ENCODE results near the gene BANP.
"Not testable (repeated sequence)": the region's sequence is repeated elsewhere in the genome, so short reads cannot be mapped to it uniquely, and the experiment has no call there.

Gene BANP

DNA sequence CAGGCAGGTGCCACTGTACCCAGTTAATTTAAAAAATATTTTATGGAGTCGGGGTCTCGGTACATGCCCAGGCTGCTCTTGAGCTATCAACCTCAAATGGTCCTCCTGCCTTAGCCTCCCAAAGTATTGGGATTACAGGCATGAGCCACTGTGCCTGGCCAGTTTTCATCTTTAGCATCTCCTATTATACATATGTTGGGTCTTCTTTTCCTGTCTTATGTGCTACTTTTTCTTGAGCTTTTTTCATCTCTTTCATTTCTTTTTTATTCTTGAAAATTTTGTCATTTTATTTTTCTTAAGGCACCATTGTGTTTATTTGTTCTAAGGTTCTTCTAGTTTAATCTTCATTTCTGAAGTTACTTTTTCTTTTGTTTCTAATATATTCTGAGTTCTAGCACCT, 20.7 kb downstream of the BANP start:
- TF ChIP-seq JUND (IDR thresholded peaks at IDR 0.05; ENCODE audit: low read depth) = no peak
- in situ Hi-C loops (cut with HindIII; ENCODE audit: low pct_unique_long_range_greater_than_20kb, low sequenced_read_pairs) = no loop called here
- no peak for DNase-seq (ENCODE audit: low read depth in 1 of 2, low spot score in 1 of 2)

DNA sequence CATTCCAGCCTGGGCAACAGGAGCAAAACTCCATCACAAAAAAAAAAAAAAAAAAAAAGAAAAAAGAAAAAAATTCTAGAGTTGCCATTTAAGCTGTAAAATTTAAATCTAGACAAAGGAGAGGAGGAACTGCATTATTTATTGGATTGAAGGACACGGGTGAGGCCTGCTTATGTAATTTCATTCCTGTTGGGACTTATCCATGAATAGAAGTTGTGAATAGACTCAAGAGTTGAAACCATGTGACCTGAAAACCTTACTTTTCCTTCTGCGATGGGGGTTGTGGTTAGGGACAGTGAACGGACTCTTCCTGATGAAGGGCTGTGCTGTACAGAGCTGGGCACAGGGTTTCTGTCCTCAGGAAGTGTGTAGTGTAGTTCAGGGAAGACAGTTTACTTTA, 22.5 kb downstream of the BANP start:
- in situ Hi-C loops (cut with HindIII; ENCODE audit: low pct_unique_long_range_greater_than_20kb, low sequenced_read_pairs) = no loop called here
- TF ChIP-seq JUND (IDR thresholded peaks at IDR 0.05; ENCODE audit: low read depth) = no peak
- no peak for DNase-seq (ENCODE audit: low read depth in 1 of 2, low spot score in 1 of 2)

DNA sequence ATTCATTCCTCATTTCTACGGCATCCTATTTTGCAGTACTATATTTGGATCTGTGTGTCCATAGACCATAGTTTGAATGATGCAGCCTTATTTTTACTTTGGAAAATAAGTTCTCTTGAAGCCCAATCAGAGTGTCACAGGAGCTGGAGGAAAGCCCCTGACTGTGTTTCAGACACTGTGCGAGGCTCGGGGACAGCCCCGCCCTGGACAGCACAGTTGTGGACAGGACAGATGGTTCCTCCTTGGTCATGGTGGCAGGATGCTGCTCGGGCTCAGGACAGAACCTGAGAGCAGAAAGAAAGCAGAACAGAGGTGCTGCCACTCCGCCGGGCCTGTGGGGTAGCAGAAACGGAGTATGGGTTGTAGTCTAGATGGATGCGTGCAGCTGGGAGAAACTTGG, 22.9 kb downstream of the BANP start:
- in situ Hi-C loops (cut with HindIII; ENCODE audit: low pct_unique_long_range_greater_than_20kb, low sequenced_read_pairs) = no loop called here
- no peak for TF ChIP-seq JUND (IDR thresholded peaks at IDR 0.05; ENCODE audit: low read depth)
- DNase-seq (ENCODE audit: low read depth in 1 of 2, low spot score in 1 of 2) = no peak

- no peak for DNase-seq (ENCODE audit: low read depth in 1 of 2, low spot score in 1 of 2)
- TF ChIP-seq JUND (IDR thresholded peaks at IDR 0.05; ENCODE audit: low read depth) = no peak
- in situ Hi-C loops (cut with HindIII; ENCODE audit: low pct_unique_long_range_greater_than_20kb, low sequenced_read_pairs) = no loop called here
These were observed 25.4 kb downstream of the BANP start for GRCh38 chr16:87976665-87977064.

- TF ChIP-seq JUND (IDR thresholded peaks at IDR 0.05; ENCODE audit: low read depth) = no peak
- in situ Hi-C loops (cut with HindIII; ENCODE audit: low pct_unique_long_range_greater_than_20kb, low sequenced_read_pairs) = no loop called here
- no peak for DNase-seq (ENCODE audit: low read depth in 1 of 2, low spot score in 1 of 2)
These were observed 26.9 kb downstream of the BANP start for GRCh38 chr16:87978127-87978526.

GRCh38 chr16:87979352-87979751, 28.1 kb downstream of the BANP start:
- in situ Hi-C loops (cut with HindIII; ENCODE audit: low pct_unique_long_range_greater_than_20kb, low sequenced_read_pairs) = no loop called here
- TF ChIP-seq JUND (IDR thresholded peaks at IDR 0.05; ENCODE audit: low read depth) = no peak
- no peak for DNase-seq (ENCODE audit: low read depth in 1 of 2, low spot score in 1 of 2)

DNA sequence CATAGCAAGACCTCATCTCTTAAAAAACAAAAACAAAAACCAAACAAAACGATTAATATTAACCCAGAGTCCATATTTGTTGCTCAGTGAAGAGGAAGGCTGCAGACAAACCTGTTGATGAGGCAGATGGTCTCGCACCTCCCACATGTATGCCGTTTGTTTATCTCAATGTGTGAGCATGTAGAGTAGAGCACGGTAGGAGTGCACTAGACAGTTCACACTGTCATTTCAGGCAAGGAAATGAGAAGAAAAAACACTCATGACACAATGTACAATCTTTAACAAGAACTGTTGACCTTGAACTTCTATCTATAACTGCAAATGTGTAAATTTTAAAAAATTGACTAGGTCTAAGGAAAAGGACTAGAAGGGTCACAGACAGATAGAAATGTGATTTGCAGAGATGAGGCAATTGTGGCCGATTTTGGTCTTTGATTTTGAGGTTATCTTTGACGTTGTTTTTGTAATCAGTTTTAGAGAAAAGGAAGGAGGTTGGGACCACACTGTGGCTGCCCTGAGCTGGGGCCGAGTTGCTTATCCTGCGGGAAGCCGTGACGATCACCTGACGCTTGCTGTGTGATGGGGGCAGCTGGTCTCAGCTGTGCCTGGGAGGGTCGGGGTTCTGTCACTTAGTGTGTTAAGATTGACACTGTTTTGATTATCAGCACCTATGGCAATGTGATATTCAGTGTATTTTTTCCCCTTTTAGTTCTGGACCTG, 28.8 kb downstream of the BANP start:
- in situ Hi-C loops (cut with HindIII; ENCODE audit: low pct_unique_long_range_greater_than_20kb, low sequenced_read_pairs); DNase-seq (ENCODE audit: low read depth in 1 of 2, low spot score in 1 of 2): not testable (repeated sequence)

DNA sequence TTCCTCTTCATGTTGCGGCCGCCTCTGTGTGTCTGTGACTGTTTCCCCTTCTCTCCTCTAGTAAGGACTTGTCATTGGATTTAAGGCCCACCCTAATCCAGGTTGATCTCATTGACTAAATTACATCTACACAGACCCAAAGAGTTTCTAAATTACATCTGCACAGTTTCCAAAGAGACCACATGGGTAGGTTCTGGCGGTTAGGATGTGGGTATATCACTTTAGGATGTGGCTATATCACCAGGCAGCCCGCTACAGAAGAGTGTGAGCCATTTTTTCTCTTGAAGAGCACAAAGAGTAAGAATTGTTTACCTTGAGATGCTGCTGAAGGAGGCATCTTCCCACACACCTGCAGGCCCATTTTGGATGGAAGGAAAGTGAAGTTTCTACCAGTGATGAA, 30.1 kb downstream of the BANP start:
- in situ Hi-C loops (cut with HindIII; ENCODE audit: low pct_unique_long_range_greater_than_20kb, low sequenced_read_pairs); DNase-seq (ENCODE audit: low read depth in 1 of 2, low spot score in 1 of 2): not testable (repeated sequence)

DNA sequence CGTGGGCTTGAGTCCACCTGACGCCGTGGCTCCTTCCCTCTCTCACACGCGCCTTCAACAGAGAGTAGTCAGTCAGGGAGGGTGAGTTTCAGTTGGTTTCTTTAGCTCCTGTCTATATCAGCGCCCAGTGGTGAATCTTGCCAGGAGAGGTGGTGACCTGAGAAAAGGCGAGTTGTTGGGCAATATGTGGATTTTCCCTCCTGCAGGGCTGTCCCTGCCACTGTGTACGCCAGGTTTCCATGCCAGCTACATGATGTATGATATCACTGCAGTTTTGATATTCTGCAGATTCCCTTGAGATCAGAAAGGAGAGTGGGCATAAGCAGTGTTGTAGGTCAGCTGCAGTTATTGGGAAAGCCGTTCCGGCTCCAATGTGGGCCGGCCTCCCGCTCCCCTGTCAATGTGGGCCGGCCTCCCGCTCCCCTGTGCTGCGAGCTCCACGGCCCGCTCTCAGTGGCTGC, 31.4 kb downstream of the BANP start:
- in situ Hi-C loops (cut with HindIII; ENCODE audit: low pct_unique_long_range_greater_than_20kb, low sequenced_read_pairs) = no loop called here
- no peak for DNase-seq (ENCODE audit: low read depth in 1 of 2, low spot score in 1 of 2)
- TF ChIP-seq JUND (IDR thresholded peaks at IDR 0.05; ENCODE audit: low read depth) = no peak

- in situ Hi-C loops (cut with HindIII; ENCODE audit: low pct_unique_long_range_greater_than_20kb, low sequenced_read_pairs) = not testable (repeated sequence)
- DNase-seq (ENCODE audit: low read depth in 1 of 2, low spot score in 1 of 2) = peak; percentile 37 to 46
These were observed 32.0 kb downstream of the BANP start for GRCh38 chr16:87983072-87983736.

- in situ Hi-C loops (cut with HindIII; ENCODE audit: low pct_unique_long_range_greater_than_20kb, low sequenced_read_pairs); DNase-seq (ENCODE audit: low read depth in 1 of 2, low spot score in 1 of 2): not testable (repeated sequence)
These were observed 32.5 kb downstream of the BANP start for GRCh38 chr16:87983737-87984097.

DNA sequence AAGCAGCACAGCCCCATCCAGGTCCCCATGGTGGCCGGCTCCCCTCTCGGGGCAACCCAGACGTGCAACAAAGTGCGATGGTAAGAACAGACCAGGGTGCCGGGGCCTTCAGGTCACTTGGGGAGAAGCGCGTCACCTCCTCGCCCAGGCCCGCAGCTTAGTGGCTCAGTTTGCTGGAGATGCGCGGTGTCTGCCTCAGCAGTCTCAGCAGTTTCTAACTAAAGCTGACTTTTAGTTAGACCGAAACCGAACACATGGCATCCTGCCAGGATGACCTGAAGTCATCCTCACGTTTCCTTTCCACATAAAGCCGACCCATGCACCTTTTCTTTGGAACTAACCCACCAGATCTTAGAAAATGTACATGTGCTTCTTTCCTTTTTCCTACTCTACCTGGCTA, 32.9 kb downstream of the BANP start:
- in situ Hi-C loops (cut with HindIII; ENCODE audit: low pct_unique_long_range_greater_than_20kb, low sequenced_read_pairs); DNase-seq (ENCODE audit: low read depth in 1 of 2, low spot score in 1 of 2): not testable (repeated sequence)

DNA sequence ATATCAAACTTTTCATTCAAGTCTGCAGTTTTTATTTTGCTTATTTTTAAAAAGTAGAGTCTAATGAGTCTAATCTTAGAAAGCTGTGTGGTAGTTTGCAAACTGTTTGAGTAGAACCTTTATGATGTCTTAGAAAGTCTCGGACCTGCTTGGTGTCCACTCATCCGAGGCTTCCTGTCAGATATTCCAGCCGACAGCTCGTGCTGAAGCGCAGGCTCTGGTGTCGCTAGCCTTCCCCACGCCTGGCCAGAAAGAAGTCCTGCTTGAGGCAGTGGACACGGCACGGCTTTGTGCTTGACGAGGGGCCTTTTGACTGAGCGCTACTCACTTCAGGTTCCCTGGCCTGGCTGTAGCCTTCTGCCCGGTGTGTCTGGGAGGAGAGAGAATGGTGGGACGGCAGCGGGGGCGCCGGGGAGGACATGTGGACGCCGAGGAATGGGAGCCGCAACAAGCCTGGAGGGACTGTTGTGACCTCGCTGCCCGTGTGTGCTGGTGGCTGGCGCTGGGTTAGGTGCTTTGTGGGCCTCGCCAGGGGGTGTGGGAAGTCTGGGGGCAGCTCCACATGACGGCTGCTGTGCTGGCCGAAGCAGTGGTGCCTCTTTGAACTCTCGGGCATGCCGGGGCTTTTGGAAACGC, 33.5 kb downstream of the BANP start:
- in situ Hi-C loops (cut with HindIII; ENCODE audit: low pct_unique_long_range_greater_than_20kb, low sequenced_read_pairs) = no loop called here
- DNase-seq (ENCODE audit: low read depth in 1 of 2, low spot score in 1 of 2) = no peak
- TF ChIP-seq JUND (IDR thresholded peaks at IDR 0.05; ENCODE audit: low read depth) = no peak

DNA sequence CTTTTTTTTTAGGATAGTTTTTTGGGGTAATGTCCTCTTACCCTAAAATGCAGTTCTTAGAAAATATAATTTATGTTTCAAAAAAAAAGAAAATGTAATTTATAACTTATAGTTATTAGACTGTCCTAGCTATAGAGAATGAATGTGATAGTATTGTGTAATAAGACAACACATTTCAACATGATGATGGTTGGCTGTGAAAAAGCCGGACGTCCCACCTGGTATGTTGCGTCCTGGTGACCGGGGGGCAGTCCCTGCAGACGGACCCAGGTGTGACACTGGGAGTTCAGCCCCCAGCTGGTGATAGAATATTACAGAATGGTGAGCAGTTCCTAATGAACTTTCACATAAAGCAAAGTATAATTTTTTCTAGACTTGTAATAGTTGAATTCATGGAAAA, 34.3 kb downstream of the BANP start:
- in situ Hi-C loops (cut with HindIII; ENCODE audit: low pct_unique_long_range_greater_than_20kb, low sequenced_read_pairs); DNase-seq (ENCODE audit: low read depth in 1 of 2, low spot score in 1 of 2): not testable (repeated sequence)

- DNase-seq (ENCODE audit: low read depth in 1 of 2, low spot score in 1 of 2); in situ Hi-C loops (cut with HindIII; ENCODE audit: low pct_unique_long_range_greater_than_20kb, low sequenced_read_pairs): not testable (repeated sequence)
These were observed 35.2 kb downstream of the BANP start for GRCh38 chr16:87986361-87986849.

GRCh38 chr16:87988596-87988995, 37.4 kb downstream of the BANP start:
- in situ Hi-C loops (cut with HindIII; ENCODE audit: low pct_unique_long_range_greater_than_20kb, low sequenced_read_pairs); DNase-seq (ENCODE audit: low read depth in 1 of 2, low spot score in 1 of 2): not testable (repeated sequence)

DNA sequence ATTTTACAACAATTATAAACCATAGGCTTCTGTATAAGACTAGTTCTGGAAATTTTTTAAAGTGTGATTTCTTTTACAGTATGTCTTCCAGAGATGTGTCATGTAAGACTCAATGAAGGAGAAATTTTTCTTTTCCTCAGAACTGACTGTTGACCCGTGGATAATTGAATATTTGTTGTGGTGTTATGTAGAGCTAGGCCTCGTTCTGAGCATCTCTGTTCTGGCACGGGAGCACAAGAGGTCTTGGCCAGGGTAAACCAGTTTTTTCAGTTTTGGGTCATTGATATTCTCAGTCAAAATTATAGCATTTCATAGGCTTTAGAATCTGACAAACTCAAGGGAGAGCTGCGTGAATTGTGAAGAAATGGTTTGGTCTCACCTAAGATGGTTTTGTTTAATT, 39.0 kb downstream of the BANP start:
- peak in 1 of 2 experiments; percentile 34 for DNase-seq (ENCODE audit: low read depth in 1 of 2, low spot score in 1 of 2)
- in situ Hi-C loops (cut with HindIII; ENCODE audit: low pct_unique_long_range_greater_than_20kb, low sequenced_read_pairs) = not testable (repeated sequence)

- in situ Hi-C loops (cut with HindIII; ENCODE audit: low pct_unique_long_range_greater_than_20kb, low sequenced_read_pairs); DNase-seq (ENCODE audit: low read depth in 1 of 2, low spot score in 1 of 2): not testable (repeated sequence)
These were observed 40.9 kb downstream of the BANP start for GRCh38 chr16:87992142-87992541.
